GM19324 (cell line): ENCODE measurements around the gene INTS14.
A peak's percentile ranks its signal among the peaks of the same experiment; 100 is the strongest.

Experiments
- ATAC-seq: cut with Tn5 transposase; IDR thresholded peaks from one replicate; pipeline ENCODE4 v1.9.1; 2021; ENCODE audit warnings: mild to moderate bottlenecking, moderate library complexity; ENCODE audit not compliant: unreplicated experiment, low FRiP score

INTS14 gene

DNA sequence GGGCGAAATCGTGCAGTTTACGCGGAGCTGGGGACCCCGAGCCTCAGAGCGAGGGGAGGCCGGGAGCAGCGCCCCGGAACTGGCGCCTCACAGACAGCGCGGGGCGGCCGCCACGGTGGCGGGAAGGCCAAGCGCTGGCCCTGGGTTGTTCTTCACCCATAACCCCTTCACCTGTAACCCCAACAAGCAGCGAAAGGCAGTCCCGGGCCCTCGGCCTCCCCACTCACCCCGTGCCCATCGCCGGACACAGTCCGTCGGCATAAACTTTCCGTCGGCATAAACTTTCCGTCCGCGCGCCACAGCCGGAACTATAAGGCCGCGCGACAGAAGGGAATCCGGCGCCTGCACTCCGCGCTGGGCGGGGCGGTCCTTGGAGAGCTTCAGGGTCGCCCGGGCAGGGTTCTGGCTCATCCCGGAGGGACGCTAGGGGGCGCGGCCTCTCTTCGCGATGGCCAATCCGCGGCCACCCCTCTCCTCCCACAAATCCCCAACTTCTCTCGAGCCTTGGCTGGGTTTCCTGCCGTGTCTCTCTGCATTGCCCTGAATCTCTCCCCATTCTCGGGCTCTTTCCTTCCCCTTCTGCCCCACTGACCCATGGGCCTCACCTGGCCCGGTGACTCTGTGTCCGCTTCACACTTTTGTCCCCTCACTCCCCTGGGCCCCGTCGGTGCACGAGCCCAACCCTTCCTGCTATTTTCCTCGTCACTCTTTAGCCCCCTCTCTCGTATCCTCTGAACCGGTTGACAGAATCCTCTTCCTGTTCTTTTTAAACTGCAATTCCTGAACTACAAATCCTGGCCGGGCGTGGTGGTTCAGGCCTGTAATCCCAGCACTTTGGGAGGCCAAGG lies at the start of gene INTS14:
Gene INTS14, minus strand, starts transcription at position 261 of the 848 bp plus-strand sequence. CDS start 3,751 bp downstream, outside the sequence.
- ATAC-seq = peak; percentile 95

- ATAC-seq = no peak
These were observed 48.6 kb upstream of the INTS14 start for GRCh38 chr15:65659502-65660052.

- ATAC-seq = no peak
These were observed 44.5 kb upstream of the INTS14 start for GRCh38 chr15:65655457-65655856.

GRCh38 chr15:65655026-65655425 lies 44.1 kb upstream of the INTS14 start:
- ATAC-seq = no peak

DNA sequence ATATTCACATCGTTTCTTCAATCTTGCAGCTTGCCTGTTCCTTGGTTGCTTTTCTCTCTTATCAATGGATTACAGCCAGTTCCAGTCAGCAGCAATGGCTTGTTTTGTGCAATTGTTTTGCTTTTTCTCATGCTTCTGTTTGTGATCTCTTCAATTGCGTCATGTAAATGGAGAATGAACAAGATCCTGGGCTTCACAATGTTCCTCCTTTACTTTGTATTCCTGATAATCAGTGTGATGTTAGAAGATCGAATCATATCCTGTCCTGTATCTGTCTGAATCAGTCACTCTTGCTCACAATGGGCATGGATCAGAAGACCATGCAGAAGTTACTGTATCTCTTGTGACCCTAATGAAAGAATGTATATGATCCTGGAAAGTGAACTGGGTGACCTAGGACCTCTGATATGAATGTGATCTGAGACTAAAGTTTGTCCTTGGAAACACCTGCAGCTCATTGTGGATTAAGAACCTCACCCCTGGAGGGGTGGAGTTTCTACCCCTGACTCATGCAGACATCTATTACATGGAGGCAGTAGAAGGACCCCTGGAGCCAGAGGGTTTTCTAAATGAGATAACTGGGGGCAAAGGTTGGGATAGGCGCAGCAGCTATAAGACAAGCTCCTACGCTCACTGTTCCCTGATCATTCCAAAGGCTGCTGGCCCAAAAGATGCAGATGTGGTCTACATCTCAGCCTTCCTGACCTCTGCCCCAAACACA lies 43.0 kb upstream of the INTS14 start:
- no peak for ATAC-seq

GRCh38 chr15:65653341-65653740 lies 42.4 kb upstream of the INTS14 start:
- no peak for ATAC-seq

- no peak for ATAC-seq
These were observed 41.2 kb upstream of the INTS14 start for GRCh38 chr15:65651831-65652749.

DNA sequence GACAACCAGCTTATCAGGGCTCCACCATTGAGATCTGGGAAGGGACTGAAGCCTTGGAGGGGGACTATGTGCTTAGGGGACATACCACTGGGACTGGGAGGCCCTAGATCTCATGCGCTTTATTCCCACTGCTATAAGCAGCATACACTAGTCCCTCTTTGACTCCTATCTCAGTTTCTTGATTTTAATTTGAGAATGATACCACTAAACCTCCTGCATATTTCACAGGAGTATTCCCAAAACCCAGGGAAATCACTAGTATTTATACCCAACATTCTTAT lies 40.1 kb upstream of the INTS14 start:
- ATAC-seq = no peak

GRCh38 chr15:65650312-65651041 lies 39.5 kb upstream of the INTS14 start:
- ATAC-seq = no peak

DNA sequence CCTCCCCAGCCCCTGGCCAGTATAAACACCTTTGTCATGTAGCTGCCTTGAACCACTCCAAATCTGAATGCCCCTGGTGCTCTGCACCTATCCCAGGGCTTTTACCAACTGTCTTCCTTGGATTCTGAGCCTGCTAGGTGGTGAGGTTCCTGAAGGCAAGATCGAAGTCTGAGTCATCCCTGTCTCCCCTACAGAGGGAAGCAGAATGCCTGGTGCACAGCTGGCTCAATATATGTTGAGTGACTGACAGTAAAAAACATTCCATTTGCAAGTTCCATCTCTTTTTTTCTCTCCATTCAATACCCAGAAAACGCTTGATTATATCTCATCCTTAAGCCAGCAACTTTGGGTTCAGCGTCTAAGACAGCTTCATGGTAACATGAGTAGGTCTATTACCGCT lies 35.6 kb upstream of the INTS14 start:
- ATAC-seq = no peak

DNA sequence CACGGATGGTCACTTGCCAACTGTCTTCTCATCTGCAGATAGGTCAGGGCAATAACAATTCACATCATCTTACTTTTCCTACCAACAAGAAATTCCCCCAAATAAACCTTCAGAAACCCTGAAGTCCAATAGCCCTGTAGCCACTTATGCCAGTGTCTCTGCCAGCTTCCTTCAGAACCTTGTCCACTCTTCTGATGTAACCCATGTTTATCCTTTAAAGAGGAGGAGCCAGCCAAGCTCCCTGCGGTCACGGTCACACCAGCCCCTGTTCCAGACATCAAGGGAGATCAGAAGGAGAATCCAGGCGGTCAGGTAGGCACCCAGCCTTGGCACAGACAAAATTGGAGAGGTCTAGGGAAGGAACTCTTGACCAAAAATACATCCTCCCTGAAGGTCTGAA lies 34.5 kb upstream of the INTS14 start:
- ATAC-seq = no peak

- no peak for ATAC-seq
These were observed 33.4 kb upstream of the INTS14 start for GRCh38 chr15:65644282-65644681.

DNA sequence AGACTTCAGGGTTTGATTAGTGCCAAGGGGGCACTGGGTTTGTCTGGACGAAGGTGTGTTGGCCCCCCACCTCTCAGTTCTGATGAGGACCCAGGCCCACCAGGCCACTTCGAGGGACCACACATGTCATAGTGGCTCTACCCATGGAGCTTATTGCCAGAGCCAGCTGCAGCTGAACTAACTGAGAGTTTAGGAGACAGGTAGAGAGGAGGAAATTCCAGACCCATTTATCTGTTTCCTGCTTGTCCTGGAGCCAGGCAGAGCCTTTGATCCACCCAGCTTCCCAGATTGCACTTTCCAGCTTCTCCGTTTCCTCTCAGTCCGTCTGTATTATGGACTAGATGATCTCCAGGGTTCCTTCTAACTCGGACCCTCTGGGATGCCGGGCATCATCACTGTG lies 31.7 kb upstream of the INTS14 start:
- no peak for ATAC-seq

GRCh38 chr15:65641768-65642475 lies 31.0 kb upstream of the INTS14 start:
- ATAC-seq = no peak

GRCh38 chr15:65639509-65639908 lies 28.6 kb upstream of the INTS14 start:
- ATAC-seq = no peak

- no peak for ATAC-seq
These were observed 27.8 kb upstream of the INTS14 start for GRCh38 chr15:65638681-65639089.

DNA sequence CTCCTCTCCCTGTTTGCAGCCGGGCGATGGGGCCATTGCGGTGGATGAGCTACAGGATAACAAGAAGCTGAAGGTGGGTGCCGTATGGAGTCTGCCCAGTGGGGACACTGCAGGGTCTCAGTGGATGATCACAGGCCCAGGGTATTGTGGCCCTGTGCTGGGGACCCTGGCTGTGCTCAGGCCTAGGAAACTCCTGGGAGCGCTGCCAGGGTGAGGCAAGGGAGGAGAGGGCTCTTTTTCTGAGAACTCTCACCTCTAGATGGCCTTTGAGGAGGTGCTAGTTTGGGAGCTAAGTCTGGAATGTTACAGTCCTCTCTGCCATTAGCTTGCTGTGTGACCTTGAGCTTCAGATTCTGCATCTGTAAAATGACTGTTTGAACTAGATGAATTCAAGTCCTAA lies 27.2 kb upstream of the INTS14 start:
- ATAC-seq = no peak

GRCh38 chr15:65634356-65634755 lies 23.4 kb upstream of the INTS14 start:
- no peak for ATAC-seq

- no peak for ATAC-seq
These were observed 22.8 kb upstream of the INTS14 start for GRCh38 chr15:65633752-65634151.
